ENCODE data around the gene VGLL4.

The VGLL4 gene

GRCh38 chr3:11555211-11555782 is 88.4 kb downstream of the VGLL4 start:
- Histone ChIP-seq H3K79me2 (ENCODE audit: insufficient read depth, low read length) (peaks cover 40% of the 10 kb centered on the region; the same call in 1 of the 2 replicates), H2AFZ (ENCODE audit: low read length) (no peak overlapping the region), H3K9me3 (ENCODE audit: insufficient read depth, low read depth, low read length) (no peaks in the 10 kb centered on the region)

GRCh38 chr3:11554666-11555065 is 89.0 kb downstream of the VGLL4 start:
- Histone ChIP-seq H2AFZ (ENCODE audit: low read length) (no peak overlapping the region), H3K4me2 (ENCODE audit: low read depth, low read length, poor library complexity, severe bottlenecking) (no peak overlapping the region), H3K27me3 (ENCODE audit: insufficient read depth, low read length, poor library complexity, severe bottlenecking) (no peaks in the 10 kb centered on the region), H4K20me1 (ENCODE audit: insufficient read depth, low read length, poor library complexity, severe bottlenecking) (peaks cover 28% of the 10 kb centered on the region), H3F3A (ENCODE audit: low read depth) (no peaks in the 10 kb centered on the region), H3K9ac (ENCODE audit: low read depth, low read length, poor library complexity, severe bottlenecking) (no peak overlapping the region), H3K36me3 (ENCODE audit: insufficient read depth, low read length) (peaks cover 77% of the 10 kb centered on the region; the same call in 1 of the 2 replicates), H3K79me2 (ENCODE audit: insufficient read depth, low read length) (peaks cover 35% of the 10 kb centered on the region; the same call in 1 of the 2 replicates), H3K4me3 (ENCODE audit: low read length, poor library complexity, severe bottlenecking) (no peak overlapping the region), H3K9me3 (ENCODE audit: insufficient read depth, low read depth, low read length) (no peaks in the 10 kb centered on the region), H3K4me1 (ENCODE audit: insufficient read depth, low read length, poor library complexity, severe bottlenecking) (no peaks in the 10 kb centered on the region), H3K9me2 (replicated peaks; ENCODE audit: low read depth, low read length) (no peaks in the 10 kb centered on the region)
- no peak for TF ChIP-seq EZH2phosphoT487 (IDR thresholded peaks at IDR 0.05; ENCODE audit: borderline replicate concordance)
- TF ChIP-seq CTCF (conservative IDR thresholded peaks at IDR 0.05; ENCODE audit: low read length) = no peak

More at GRCh38 chr3:11555211-11555782, 88.4 kb downstream of the VGLL4 start:
- no peak overlapping the region for H3K4me3 ChIP-seq (ENCODE audit: low read length, poor library complexity, severe bottlenecking)
- no peak overlapping the region for H3K9ac ChIP-seq (ENCODE audit: low read depth, low read length, poor library complexity, severe bottlenecking)
- H4K20me1 ChIP-seq (ENCODE audit: insufficient read depth, low read length, poor library complexity, severe bottlenecking) = peaks cover 34% of the 10 kb centered on the region
- H3K27me3 ChIP-seq (ENCODE audit: insufficient read depth, low read length, poor library complexity, severe bottlenecking) = no peaks in the 10 kb centered on the region
- H3K4me2 ChIP-seq (ENCODE audit: low read depth, low read length, poor library complexity, severe bottlenecking) = no peak overlapping the region
- H3K4me1 ChIP-seq (ENCODE audit: insufficient read depth, low read length, poor library complexity, severe bottlenecking) = no peaks in the 10 kb centered on the region
- H3K36me3 ChIP-seq (ENCODE audit: insufficient read depth, low read length) = peaks cover 83% of the 10 kb centered on the region; the same call in 1 of the 2 replicates
- no peaks in the 10 kb centered on the region for H3F3A ChIP-seq (ENCODE audit: low read depth)
- TF ChIP-seq CTCF (conservative IDR thresholded peaks at IDR 0.05; ENCODE audit: low read length) (no peak), EZH2phosphoT487 (IDR thresholded peaks at IDR 0.05; ENCODE audit: borderline replicate concordance) (no peak)
- no peaks in the 10 kb centered on the region for H3K9me2 ChIP-seq (replicated peaks; ENCODE audit: low read depth, low read length)

GRCh38 chr3:11554236-11554610 is 89.5 kb downstream of the VGLL4 start:
- Histone ChIP-seq H3K9me3 (ENCODE audit: insufficient read depth, low read depth, low read length) (no peaks in the 10 kb centered on the region), H3K4me1 (ENCODE audit: insufficient read depth, low read length, poor library complexity, severe bottlenecking) (no peaks in the 10 kb centered on the region), H3K4me2 (ENCODE audit: low read depth, low read length, poor library complexity, severe bottlenecking) (no peak overlapping the region), H3K9ac (ENCODE audit: low read depth, low read length, poor library complexity, severe bottlenecking) (no peak overlapping the region), H3K36me3 (ENCODE audit: insufficient read depth, low read length) (peaks cover 72% of the 10 kb centered on the region; the same call in 1 of the 2 replicates), H3F3A (ENCODE audit: low read depth) (no peaks in the 10 kb centered on the region), H4K20me1 (ENCODE audit: insufficient read depth, low read length, poor library complexity, severe bottlenecking) (peaks cover 28% of the 10 kb centered on the region), H3K79me2 (ENCODE audit: insufficient read depth, low read length) (peaks cover 30% of the 10 kb centered on the region; the same call in 1 of the 2 replicates), H2AFZ (ENCODE audit: low read length) (no peak overlapping the region), H3K9me2 (replicated peaks; ENCODE audit: low read depth, low read length) (no peaks in the 10 kb centered on the region), H3K4me3 (ENCODE audit: low read length, poor library complexity, severe bottlenecking) (no peak overlapping the region), H3K27me3 (ENCODE audit: insufficient read depth, low read length, poor library complexity, severe bottlenecking) (no peaks in the 10 kb centered on the region)
- TF ChIP-seq CTCF (conservative IDR thresholded peaks at IDR 0.05; ENCODE audit: low read length) (no peak), EZH2phosphoT487 (IDR thresholded peaks at IDR 0.05; ENCODE audit: borderline replicate concordance) (no peak)

All from Loucy (cell line).